H1 (cell line): ENCODE measurements around the gene ADGRB2. TPM values are rescaled to one million over a fixed set of nuclear protein-coding genes. Genes with fewer than 3 reads are reported as not detected.

Source experiments
- CTCF ChIA-PET: fragments of 300-600 bp; sonication (Branson Sonifier 250); formaldehyde crosslinking; loops from one replicate; lab custom pipeline; 2021; ENCODE audit not compliant: partially characterized antibody; lab: Charles Lee
- POLR2A ChIA-PET: fragments of 300-600 bp; sonication (Branson Sonifier 250); formaldehyde crosslinking; loops from one replicate; lab custom pipeline; 2021; ENCODE audit warnings: inconsistent platforms; ENCODE audit not compliant: partially characterized antibody; lab: Charles Lee
- DNase-seq, 2 experiments: peaks; one replicate each; pipeline versions ENCODE4 v3.0.0 to v3.0.0-alpha.2; 2010 to 2022; ENCODE audit warnings: low spot score in 2 of 2, low read depth in 1 of 2, mixed read lengths in 1 of 2
- FAIRE-seq: peaks from 2 replicates; lab custom pipeline; 2011; peaks lifted over from hg19 to GRCh38; lab: Jason Lieb, UNC
- H2AFZ ChIP-seq: 2 replicates; pipeline ENCODE4 v1.8.1; 2012; ENCODE audit warnings: low read length, inconsistent platforms
- H2AK5ac ChIP-seq: 2 replicates; pipeline ENCODE4 v1.6.1; 2013; ENCODE audit warnings: low read depth, low read length
- H2BK120ac ChIP-seq: replicated peaks from 2 replicates; pipeline ENCODE3; 2013; ENCODE audit warnings: low read depth, low read length, inconsistent platforms
- H2BK12ac ChIP-seq: 2 replicates; pipeline ENCODE4 v1.6.1; 2013; ENCODE audit warnings: low read depth, low read length
- H2BK15ac ChIP-seq: 2 replicates; pipeline ENCODE4 v1.6.1; 2013; ENCODE audit warnings: low read length
- H2BK20ac ChIP-seq: 2 replicates; pipeline ENCODE4 v1.6.1; 2013; ENCODE audit warnings: low read length
- H2BK5ac ChIP-seq: 2 replicates; pipeline ENCODE4 v1.6.1; 2013; ENCODE audit warnings: low read depth, low read length
- H3K14ac ChIP-seq: 2 replicates; pipeline ENCODE4 v1.6.1; 2013; ENCODE audit warnings: inconsistent platforms; ENCODE audit not compliant: insufficient read length
- H3K18ac ChIP-seq: 2 replicates; pipeline ENCODE4 v1.6.1; 2013; ENCODE audit warnings: low read length; ENCODE audit errors: extremely low read depth
- H3K23ac ChIP-seq: 2 replicates; pipeline ENCODE4 v1.6.1; 2013; ENCODE audit warnings: inconsistent platforms; ENCODE audit not compliant: insufficient read length
- H3K23me2 ChIP-seq: 2 replicates; pipeline ENCODE4 v1.6.1; 2013; ENCODE audit warnings: low read depth, low read length
- H3K27ac ChIP-seq: 2 replicates; pipeline ENCODE4 v1.6.1; 2011; ENCODE audit warnings: low read depth, low read length, inconsistent platforms
- H3K27me3 ChIP-seq, 4 experiments: replicated peaks in 1 of 4; 1 replicate in 1 of 4; 2 replicates in 3 of 4; pipeline versions ENCODE4 v1.6.1 to v1.8.1; 2011 to 2013; ENCODE audit warnings: low read length in 3 of 4, mild to moderate bottlenecking in 3 of 4, inconsistent platforms in 2 of 4, mixed read lengths in 2 of 4, moderate library complexity in 1 of 4; ENCODE audit not compliant: control insufficient read depth in 3 of 4, insufficient read depth in 3 of 4; ENCODE audit errors: extremely low read depth in 1 of 4
- H3K36me3 ChIP-seq, 4 experiments: 2 replicates each; pipeline versions ENCODE4 v1.6.1 to v1.8.1; 2011 to 2013; ENCODE audit warnings: mild to moderate bottlenecking in 4 of 4, low read length in 3 of 4, moderate library complexity in 2 of 4, control low read depth in 1 of 4, inconsistent platforms in 1 of 4; ENCODE audit not compliant: insufficient read depth in 4 of 4, control insufficient read depth in 2 of 4
- H3K4ac ChIP-seq: replicated peaks from 2 replicates; pipeline ENCODE3; 2013; ENCODE audit warnings: low read length, low read depth, mixed read lengths, inconsistent platforms; ENCODE audit not compliant: insufficient read length
- H3K4me1 ChIP-seq, 4 experiments: replicated peaks in 1 of 4; 1 replicate in 1 of 4; 2 replicates in 3 of 4; pipeline versions ENCODE4 v1.6.1 to v1.8.1; 2011 to 2013; ENCODE audit warnings: low read length in 3 of 4, inconsistent platforms in 2 of 4, mixed read lengths in 1 of 4; ENCODE audit not compliant: insufficient read depth in 4 of 4, control insufficient read depth in 3 of 4
- H3K4me2 ChIP-seq, 2 experiments: 2 replicates each; pipeline versions ENCODE4 v1.6.1 to v1.8.1; 2011 to 2013; ENCODE audit warnings: low read depth in 2 of 2, low read length in 2 of 2, control low read depth in 1 of 2, inconsistent platforms in 1 of 2, mild to moderate bottlenecking in 1 of 2; ENCODE audit not compliant: insufficient read depth in 1 of 2
- H3K4me3 ChIP-seq, 4 experiments: fragments of 200-600, 300-600 bp in 1 of 4; sonication (generic), shearing (Covaris generic), sonication (Bioruptor Twin) in 1 of 4; 2 replicates each; pipeline versions ENCODE4 v1.5.1 to v1.8.1; 2011 to 2016; ENCODE audit warnings: low read length in 4 of 4, low read depth in 3 of 4, control low read depth in 2 of 4, inconsistent platforms in 2 of 4, mild to moderate bottlenecking in 2 of 4, mixed read lengths in 1 of 4, moderate library complexity in 1 of 4; ENCODE audit not compliant: insufficient read depth in 2 of 4; ENCODE audit errors: extremely low read depth in 1 of 4
- H3K56ac ChIP-seq: replicated peaks from 2 replicates; pipeline ENCODE3; 2013; ENCODE audit warnings: low read depth, mild to moderate bottlenecking, mixed read lengths, low read length, inconsistent platforms; ENCODE audit not compliant: insufficient read length
- H3K79me1 ChIP-seq: 2 replicates; pipeline ENCODE4 v1.6.1; 2013; ENCODE audit warnings: low read depth, low read length, control low read depth
- H3K79me2 ChIP-seq, 2 experiments: 2 replicates each; pipeline versions ENCODE4 v1.6.1 to v1.8.1; 2012 to 2013; ENCODE audit warnings: low read length in 2 of 2, mild to moderate bottlenecking in 2 of 2, inconsistent platforms in 1 of 2; ENCODE audit not compliant: insufficient read depth in 2 of 2, control insufficient read depth in 1 of 2
- H3K9ac ChIP-seq, 4 experiments: replicated peaks in 1 of 4; 1 replicate in 1 of 4; 2 replicates in 3 of 4; pipeline versions ENCODE4 v1.6.1 to v1.8.1; 2011 to 2013; ENCODE audit warnings: low read depth in 3 of 4, low read length in 3 of 4, control low read depth in 2 of 4, mild to moderate bottlenecking in 2 of 4, moderate library complexity in 2 of 4, inconsistent platforms in 1 of 4; ENCODE audit errors: extremely low read depth in 1 of 4
- H3K9me3 ChIP-seq, 2 experiments: 2 replicates each; pipeline versions ENCODE4 v1.6.1 to v1.8.1; 2012 to 2013; ENCODE audit warnings: mild to moderate bottlenecking in 2 of 2, moderate library complexity in 2 of 2, control low read depth in 1 of 2, inconsistent platforms in 1 of 2, low read depth in 1 of 2, low read length in 1 of 2, mixed read lengths in 1 of 2; ENCODE audit not compliant: insufficient read depth in 2 of 2
- H4K20me1 ChIP-seq, 2 experiments: replicated peaks in 1 of 2; 2 replicates each; pipeline versions ENCODE3 to v1.8.1; 2011 to 2013; ENCODE audit warnings: inconsistent platforms in 2 of 2, low read length in 2 of 2, mild to moderate bottlenecking in 1 of 2; ENCODE audit not compliant: insufficient read depth in 2 of 2, control insufficient read depth in 1 of 2
- H4K5ac ChIP-seq: 2 replicates; pipeline ENCODE4 v1.6.1; 2013; ENCODE audit warnings: low read length, low read depth, mixed read lengths, inconsistent platforms; ENCODE audit not compliant: insufficient read length
- H4K8ac ChIP-seq: 2 replicates; pipeline ENCODE4 v1.8.0; 2013; ENCODE audit warnings: mild to moderate bottlenecking, moderate library complexity, low read length, inconsistent platforms; ENCODE audit not compliant: insufficient read depth; ENCODE audit errors: extremely low read depth
- H4K91ac ChIP-seq: replicated peaks from 2 replicates; pipeline ENCODE3; 2013; ENCODE audit warnings: low read length, mixed read lengths, inconsistent platforms; ENCODE audit not compliant: insufficient read length
- EZH2 ChIP-seq: fragments of 200-600 bp; sonication (generic); IDR thresholded peaks from 2 replicates; pipeline ENCODE4 v1.7.1; 2012; ENCODE audit warnings: low read depth, mild to moderate bottlenecking, moderate library complexity, low read length, inconsistent platforms; ENCODE audit not compliant: severe bottlenecking
- NANOG ChIP-seq: IDR thresholded peaks from 2 replicates; pipeline ENCODE4 v1.6.1; 2011; ENCODE audit warnings: low read length, low read depth, mild to moderate bottlenecking, inconsistent platforms; ENCODE audit not compliant: insufficient read depth, poor library complexity, severe bottlenecking
- RAD21 ChIP-seq, 2 experiments: IDR thresholded peaks in 1 of 2; conservative IDR thresholded peaks in 1 of 2; 2 replicates each; pipeline ENCODE4 v1.6.1; 2011; ENCODE audit warnings: low read depth in 2 of 2, low read length in 2 of 2, improper control_type of control experiment in 1 of 2, inconsistent platforms in 1 of 2, mild to moderate bottlenecking in 1 of 2, moderate library complexity in 1 of 2
- WGBS, 2 experiments: shearing (Covaris generic) in 1 of 2; methylation state at CpG; one replicate each; pipeline versions ENCODE4 v1.1.6 to v1.1.7; 2013 to 2015; ENCODE audit warnings: low lambda C conversion rate in 2 of 2, mixed read lengths in 2 of 2, inconsistent platforms in 1 of 2, low coverage in 1 of 2, missing lambda C conversion rate in 1 of 2; ENCODE audit not compliant: insufficient replicate concordance in 2 of 2, insufficient coverage in 1 of 2, insufficient read length in 1 of 2; ENCODE audit errors: extremely low coverage in 1 of 2, missing lambda C conversion rate in 1 of 2; 5-methylcytosine and 5-hydroxymethylcytosine counted together
- polyA plus RNA-seq, 7 experiments: library from polyadenylated mRNA; depleted of rRNA in 3 of 7; stranded (reverse) in 5 of 7; unstranded in 2 of 7; fragments of >200 nt in 5 of 7; fragments of 200-250 nt in 2 of 7; gene quantifications; 1 replicate in 5 of 7; 2 replicates in 1 of 7; 4 replicates in 1 of 7; pipeline versions ENCODE4 v1.2.1 to v1.2.3, GENCODE V29; 2011 to 2013; ENCODE audit warnings: missing spikeins in 2 of 7, mixed read lengths in 2 of 7
- total RNA-seq: library from RNA; stranded (reverse); fragmentation: NEBNext Ultra II Directional; extraction: Animal tissue kit (Norgen Biotek cat#: 25700); gene quantifications from 2 replicates; pipeline ENCODE4 v1.2.1, GENCODE V29; 2021
- TF ChIP-seq, protein P1 (sequence below), 3 experiments: IDR thresholded peaks; 1 replicate in 2 of 3; 2 replicates in 1 of 3; pipeline versions ENCODE4 v1.5.1 to v1.6.1; 2011; ENCODE audit warnings: low read length in 3 of 3, mild to moderate bottlenecking in 3 of 3, inconsistent platforms in 2 of 3, low read depth in 1 of 3, moderate library complexity in 1 of 3; ENCODE audit not compliant: insufficient read depth in 1 of 3; ENCODE audit errors: control extremely low read depth in 1 of 3

Gene ADGRB2
- total and polyA plus RNA-seq, 2 of the 8 experiments (the other 6 are each of a cell fraction or from before 2014, with no cell fraction given), result 15.6 to 26.2 TPM

- Histone ChIP-seq H3K18ac (no peak overlapping the region), H2BK15ac (no peak overlapping the region), H3K79me2 (no peaks in the 10 kb centered on the region), H2BK5ac (no peak overlapping the region), H2AFZ (no peak overlapping the region), H4K5ac (no peak overlapping the region), H2BK120ac (no peak overlapping the region), H3K14ac (no peak overlapping the region), H3K4me3 (peak overlapping the region in 2 of 4 experiments; percentile 36 to 57; a peak in 2 of 8 replicates), H3K9ac (no peak overlapping the region), H2BK12ac (no peak overlapping the region), H3K36me3 (no peaks in the 10 kb centered on the region), H2BK20ac (no peak overlapping the region), H3K27ac (no peak overlapping the region), H3K79me1 (no peaks in the 10 kb centered on the region), H3K4me2 (peak overlapping the region; percentile 73 to 86; a peak in 3 of 4 replicates), H3K9me3 (no peaks in the 10 kb centered on the region), H4K91ac (no peak overlapping the region), H3K27me3 (peaks cover 3 to 16% (median 7%) of the 10 kb centered on the region in 4 experiments; a peak in 5 of 7 replicates), H4K20me1 (peaks cover 4 to 11% of the 10 kb centered on the region in 2 experiments), H3K23ac (no peak overlapping the region), H2AK5ac (no peak overlapping the region), H4K8ac (no peak overlapping the region), H3K56ac (no peak overlapping the region), H3K4me1 (peaks cover 15 to 39% (median 25%) of the 10 kb centered on the region in 4 experiments), H3K4ac (no peak overlapping the region), H3K23me2 (peaks cover 17% of the 10 kb centered on the region)
- ChIA-PET CTCF (interaction anchor here (0.7 to 14.0 kb wide), 12 partner anchors 9 to 68 kb away, joined by 3 to 206 read pairs (median 4); no protein-coding TSS in a partner anchor), POLR2A (interaction anchor here (0.6 to 2.2 kb wide), 5 partner anchors 14 to 112 kb away, joined by 3 to 9 read pairs (median 3); no protein-coding TSS in a partner anchor)
- peak; percentile 37 to 46; a peak in 3 of 4 replicates for TF ChIP-seq RAD21 (IDR thresholded peaks at IDR 0.05 in 1 of 2, conservative IDR thresholded peaks at IDR 0.05 in 1 of 2; ENCODE audit: low read depth in 2 of 2, low read length in 2 of 2)
- TF ChIP-seq, protein P1, sequence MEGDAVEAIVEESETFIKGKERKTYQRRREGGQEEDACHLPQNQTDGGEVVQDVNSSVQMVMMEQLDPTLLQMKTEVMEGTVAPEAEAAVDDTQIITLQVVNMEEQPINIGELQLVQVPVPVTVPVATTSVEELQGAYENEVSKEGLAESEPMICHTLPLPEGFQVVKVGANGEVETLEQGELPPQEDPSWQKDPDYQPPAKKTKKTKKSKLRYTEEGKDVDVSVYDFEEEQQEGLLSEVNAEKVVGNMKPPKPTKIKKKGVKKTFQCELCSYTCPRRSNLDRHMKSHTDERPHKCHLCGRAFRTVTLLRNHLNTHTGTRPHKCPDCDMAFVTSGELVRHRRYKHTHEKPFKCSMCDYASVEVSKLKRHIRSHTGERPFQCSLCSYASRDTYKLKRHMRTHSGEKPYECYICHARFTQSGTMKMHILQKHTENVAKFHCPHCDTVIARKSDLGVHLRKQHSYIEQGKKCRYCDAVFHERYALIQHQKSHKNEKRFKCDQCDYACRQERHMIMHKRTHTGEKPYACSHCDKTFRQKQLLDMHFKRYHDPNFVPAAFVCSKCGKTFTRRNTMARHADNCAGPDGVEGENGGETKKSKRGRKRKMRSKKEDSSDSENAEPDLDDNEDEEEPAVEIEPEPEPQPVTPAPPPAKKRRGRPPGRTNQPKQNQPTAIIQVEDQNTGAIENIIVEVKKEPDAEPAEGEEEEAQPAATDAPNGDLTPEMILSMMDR (IDR thresholded peaks at IDR 0.05; ENCODE audit: control extremely low read depth in 1 of 3, insufficient read depth in 1 of 3, low read depth in 1 of 3, low read length in 3 of 3), result peak in 2 of 3 experiments; percentile 36 to 38; a peak in 2 of 4 replicates
- TF ChIP-seq EZH2, result peak; percentile 11
- no peak for TF ChIP-seq NANOG
- FAIRE-seq (no peak), DNase-seq (no peak)
- 64% methylated on average over 5 of the region's 5 CpGs; no CpG with 5 or more reads in 1 of the 2 experiments for WGBS, 2 experiments
Observed at GRCh38 chr1:31765041-31765467, 914 bp upstream of the ADGRB2 start.
